HUDEP-2 (cell line): ENCODE results near the gene ADH1A.
"Not testable (repeated sequence)": the region's sequence is repeated elsewhere in the genome, so short reads cannot be mapped to it uniquely, and the experiment has no call there.

Experiments used
- DNase-seq, 76 experiments: peaks; one replicate each; lab custom pipeline; 2025; ENCODE audit not compliant: unreplicated experiment in 76 of 76; lab: John Stamatoyannopoulos, UW

ADH1A gene

GRCh38 chr4:99282731-99283130 is 8.1 kb downstream of the ADH1A start:
- no peak for DNase-seq

- no peak for DNase-seq
These were observed 9.5 kb downstream of the ADH1A start for GRCh38 chr4:99281261-99281660.

- no peak for DNase-seq
These were observed 14.4 kb downstream of the ADH1A start for GRCh38 chr4:99276417-99276816.

GRCh38 chr4:99275885-99276284 is 14.9 kb downstream of the ADH1A start:
- no peak for DNase-seq

- DNase-seq: no peak
These were observed 15.7 kb downstream of the ADH1A start for GRCh38 chr4:99275050-99275449.

GRCh38 chr4:99273704-99274103 is 17.1 kb downstream of the ADH1A start:
- DNase-seq: no peak

GRCh38 chr4:99264927-99265326 is 25.9 kb downstream of the ADH1A start:
- DNase-seq: no peak

GRCh38 chr4:99252746-99253145 is 38.0 kb downstream of the ADH1A start:
- no peak for DNase-seq

GRCh38 chr4:99248714-99249113 is 42.1 kb downstream of the ADH1A start:
- no peak for DNase-seq

- DNase-seq: no peak
These were observed 54.8 kb downstream of the ADH1A start for GRCh38 chr4:99235955-99236354.

GRCh38 chr4:99234331-99235010 is 56.3 kb downstream of the ADH1A start:
- no peak for DNase-seq

- not testable (repeated sequence) for DNase-seq
These were observed 57.4 kb downstream of the ADH1A start for GRCh38 chr4:99233397-99233796.

- not testable (repeated sequence) for DNase-seq
These were observed 62.1 kb downstream of the ADH1A start for GRCh38 chr4:99228706-99229105.

- not testable (repeated sequence) for DNase-seq
These were observed 63.1 kb downstream of the ADH1A start for GRCh38 chr4:99227646-99228045.
